HG02588 (cell line): ENCODE results near the gene CAMSAP1.

Experiments used
- ATAC-seq: cut with Tn5 transposase; IDR thresholded peaks from one replicate; pipeline ENCODE4 v1.9.1; 2021; ENCODE audit warnings: mild to moderate bottlenecking, moderate library complexity; ENCODE audit not compliant: unreplicated experiment

CAMSAP1 gene

GRCh38 chr9:135847833-135848232, 59.5 kb downstream of the CAMSAP1 start:
- no peak for ATAC-seq

GRCh38 chr9:135840539-135840938, 66.8 kb downstream of the CAMSAP1 start:
- ATAC-seq, result no peak

- no peak for ATAC-seq
Observed at GRCh38 chr9:135840107-135840506, 67.2 kb downstream of the CAMSAP1 start.

GRCh38 chr9:135839516-135839915, 67.8 kb downstream of the CAMSAP1 start:
- ATAC-seq, result no peak

- no peak for ATAC-seq
Observed at GRCh38 chr9:135835131-135835530, 72.2 kb downstream of the CAMSAP1 start.

GRCh38 chr9:135833864-135834263, 73.5 kb downstream of the CAMSAP1 start:
- no peak for ATAC-seq

GRCh38 chr9:135830496-135830895, 76.8 kb downstream of the CAMSAP1 start:
- ATAC-seq, result no peak

GRCh38 chr9:135828656-135829055, 78.7 kb downstream of the CAMSAP1 start:
- no peak for ATAC-seq

- no peak for ATAC-seq
Observed at GRCh38 chr9:135827866-135828580, 79.3 kb downstream of the CAMSAP1 start.

- ATAC-seq, result no peak
Observed at GRCh38 chr9:135827301-135827700, 80.0 kb downstream of the CAMSAP1 start.

GRCh38 chr9:135826188-135826545, 81.2 kb downstream of the CAMSAP1 start:
- no peak for ATAC-seq

- no peak for ATAC-seq
Observed at GRCh38 chr9:135825435-135826187, 81.7 kb downstream of the CAMSAP1 start.

- no peak for ATAC-seq
Observed at GRCh38 chr9:135823036-135823435, 84.3 kb downstream of the CAMSAP1 start.

- no peak for ATAC-seq
Observed at GRCh38 chr9:135822374-135822755, 85.0 kb downstream of the CAMSAP1 start.

GRCh38 chr9:135821733-135822373, 85.5 kb downstream of the CAMSAP1 start:
- ATAC-seq, result no peak

GRCh38 chr9:135821116-135821515, 86.2 kb downstream of the CAMSAP1 start:
- ATAC-seq, result no peak

GRCh38 chr9:135820661-135821060, 86.7 kb downstream of the CAMSAP1 start:
- ATAC-seq, result no peak

GRCh38 chr9:135819905-135820304, 87.4 kb downstream of the CAMSAP1 start:
- no peak for ATAC-seq

GRCh38 chr9:135818718-135819475, 88.4 kb downstream of the CAMSAP1 start:
- no peak for ATAC-seq

GRCh38 chr9:135817951-135818717, 89.2 kb downstream of the CAMSAP1 start:
- ATAC-seq, result no peak

- ATAC-seq, result no peak
Observed at GRCh38 chr9:135816651-135816970, 90.7 kb downstream of the CAMSAP1 start.
